ENCODE data around the gene CLPX. TPM values are rescaled to one million over a fixed set of nuclear protein-coding genes. Genes with fewer than 3 reads are reported as not detected.

The CLPX gene
- total and polyA plus RNA-seq, 9 of the 15 experiments (the other 6 are each of a cell fraction or from before 2014, with no cell fraction given): 11.2 to 83.3 (median 51.3) TPM

GRCh38 chr15:65217526-65218482, 32.7 kb upstream of the CLPX start (continued):
- TF ChIP-seq ARHGAP35 (IDR thresholded peaks at IDR 0.05; ENCODE audit: partially characterized antibody): no peak
- no peak for TF ChIP-seq NFATC3 (IDR thresholded peaks at IDR 0.05)
- peak; percentile 56; the same call in 1 of the 2 replicates for TF ChIP-seq NFRKB (IDR thresholded peaks at IDR 0.05; ENCODE audit: low read depth)
- TF ChIP-seq ZBTB7A (IDR thresholded peaks at IDR 0.05; ENCODE audit: borderline replicate concordance, control insufficient read depth, low read depth, low read length): no peak
- TF ChIP-seq NEUROD1 (IDR thresholded peaks at IDR 0.05; ENCODE audit: borderline replicate concordance, low read depth, low read length, partially characterized antibody): no peak
- no peak for TF ChIP-seq ZNF511 (CRISPR knock-in tag; IDR thresholded peaks at IDR 0.05)
- no peak for TF ChIP-seq ZNF354B (CRISPR knock-in tag; IDR thresholded peaks at IDR 0.05)
- no peak for TF ChIP-seq ZHX1 (conservative IDR thresholded peaks at IDR 0.05; ENCODE audit: low read length)
- TF ChIP-seq TAF15 (IDR thresholded peaks at IDR 0.05; ENCODE audit: low read depth, low read length): no peak
- no peak for TF ChIP-seq ZNF583 (CRISPR knock-in tag; IDR thresholded peaks at IDR 0.05)
- no peak for TF ChIP-seq EGR1 (conservative IDR thresholded peaks at IDR 0.05)
- TF ChIP-seq LEF1 (IDR thresholded peaks at IDR 0.05): peak; percentile 69
- peak; percentile 45 for TF ChIP-seq NCOR1 (IDR thresholded peaks at IDR 0.05)
- no peak for TF ChIP-seq RBM14 (IDR thresholded peaks at IDR 0.05; ENCODE audit: borderline replicate concordance, insufficient read depth, low read depth, low read length)
- TF ChIP-seq HDAC1 (IDR thresholded peaks at IDR 0.05): peak in 1 of 2 experiments; percentile 44; a peak in 1 of 4 replicates
- TF ChIP-seq FOXA3 (CRISPR knock-in tag; conservative IDR thresholded peaks at IDR 0.05 in 1 of 2, IDR thresholded peaks at IDR 0.05 in 1 of 2): no peak
- TF ChIP-seq ZBTB26 (CRISPR knock-in tag; IDR thresholded peaks at IDR 0.05): no peak
- no peak for TF ChIP-seq NR2C1 (IDR thresholded peaks at IDR 0.05)
- TF ChIP-seq NR2C1 (tag; IDR thresholded peaks at IDR 0.05): peak; percentile 42
- no peak for TF ChIP-seq ETV1 (tag; conservative IDR thresholded peaks at IDR 0.05; ENCODE audit: low read depth)
- TF ChIP-seq MECOM (CRISPR knock-in tag; IDR thresholded peaks at IDR 0.05): peak; percentile 50; the same call in 1 of the 2 replicates
- no peak for TF ChIP-seq CBX5 (IDR thresholded peaks at IDR 0.05; ENCODE audit: borderline replicate concordance, low read depth)
- TF ChIP-seq GATAD2A (IDR thresholded peaks at IDR 0.05): no peak
- TF ChIP-seq MAFG (tag; conservative IDR thresholded peaks at IDR 0.05): peak; percentile 93

All from K562 (cell line).